Sigmoid colon (tissue), 4 donors: ENCODE measurements around the gene TRIM3.

Experiments
- CTCF ChIP-seq, 4 experiments: fragments of 450-650 bp in 3 of 4; fragments of 200-600 bp in 1 of 4; IDR thresholded peaks; one replicate each; pipeline ENCODE4 v1.5.1; 2016 to 2019; ENCODE audit warnings: antibody characterized with exemption in 4 of 4, mild to moderate bottlenecking in 3 of 4, moderate library complexity in 2 of 4
- EP300 ChIP-seq, 4 donors: sonication (generic); formaldehyde crosslinking; IDR thresholded peaks; one replicate each; pipeline ENCODE4 v1.6.1; 2017; ENCODE audit warnings: antibody characterized with exemption in 4 of 4
- POLR2A ChIP-seq, 2 donors: fragments of 450-650 bp; IDR thresholded peaks; one replicate each; pipeline ENCODE4 v1.6.1; 2016; ENCODE audit warnings: antibody characterized with exemption in 2 of 2, mild to moderate bottlenecking in 2 of 2, moderate library complexity in 2 of 2

DNA sequence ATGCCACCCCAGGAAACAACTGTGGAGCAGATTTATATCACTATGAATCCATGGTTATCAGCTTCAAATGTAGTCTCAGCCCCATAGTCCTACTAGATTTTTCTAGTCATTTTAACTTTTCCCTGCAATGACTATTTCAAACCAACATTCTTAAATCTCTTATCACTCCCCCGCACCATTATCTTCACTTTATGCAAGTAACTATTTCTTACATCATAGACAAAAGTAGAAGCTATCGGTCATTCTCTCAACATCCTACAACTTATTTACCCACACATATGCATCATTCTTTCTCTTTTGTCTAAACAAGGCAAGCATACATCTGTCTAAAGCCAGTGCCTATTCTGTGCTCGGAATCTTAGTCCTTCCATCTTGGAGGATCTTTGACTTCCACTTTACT, 11.9 kb upstream of the TRIM3 start:
- no peak for TF ChIP-seq POLR2A (IDR thresholded peaks at IDR 0.05)
- no peak for TF ChIP-seq CTCF (IDR thresholded peaks at IDR 0.05)
- TF ChIP-seq EP300 (IDR thresholded peaks at IDR 0.05) = no peak
